ENCODE results near the gene PEX14.

GRCh38 chr1:10592373-10592772 is 117.6 kb downstream of the PEX14 start:
- TF ChIP-seq YY1 (IDR thresholded peaks at IDR 0.05; ENCODE audit: low read depth, low read length), result no peak
- TF ChIP-seq EGR1 (IDR thresholded peaks at IDR 0.05; ENCODE audit: borderline replicate concordance in 1 of 2, low read depth in 2 of 2, low read length in 2 of 2), result no peak
- TF ChIP-seq RAD21 (IDR thresholded peaks at IDR 0.05; ENCODE audit: insufficient read depth, low read depth, low read length), result no peak
- TF ChIP-seq POLR2A (IDR thresholded peaks at IDR 0.05; ENCODE audit: low read depth, low read length), result no peak
- TF ChIP-seq NFYB (IDR thresholded peaks at IDR 0.05; ENCODE audit: insufficient read depth, low read depth, low read length), result no peak
- TF ChIP-seq EZH2 (IDR thresholded peaks at IDR 0.05; ENCODE audit: borderline replicate concordance, control insufficient read depth, low read depth, low read length), result no peak
- no peak for TF ChIP-seq CTCF (IDR thresholded peaks at IDR 0.05 in 2 of 3, conservative IDR thresholded peaks at IDR 0.05 in 1 of 3; ENCODE audit: control insufficient read depth in 2 of 3, extremely low read depth in 1 of 3, insufficient read depth in 1 of 3, low read depth in 3 of 3, low read length in 3 of 3)
- TF ChIP-seq PRDM15 (CRISPR knock-in tag; IDR thresholded peaks at IDR 0.05), result no peak
- TF ChIP-seq EP300 (IDR thresholded peaks at IDR 0.05; ENCODE audit: borderline replicate concordance in 1 of 2, control insufficient read depth in 1 of 2, low read depth in 2 of 2, low read length in 2 of 2), result no peak
- TF ChIP-seq POLR2AphosphoS5 (IDR thresholded peaks at IDR 0.05; ENCODE audit: low read length), result no peak
